Measurements from ENCODE around the gene GYS1. TPM values are rescaled to one million over a fixed set of nuclear protein-coding genes. Genes with fewer than 3 reads are reported as not detected.
"Not testable (repeated sequence)": the region's sequence is repeated elsewhere in the genome, so short reads cannot be mapped to it uniquely, and the experiment has no call there.

GYS1 gene
- total RNA-seq, 4 donors from 2014 or later, result 31.8 to 107 (median 40.9) TPM

DNA sequence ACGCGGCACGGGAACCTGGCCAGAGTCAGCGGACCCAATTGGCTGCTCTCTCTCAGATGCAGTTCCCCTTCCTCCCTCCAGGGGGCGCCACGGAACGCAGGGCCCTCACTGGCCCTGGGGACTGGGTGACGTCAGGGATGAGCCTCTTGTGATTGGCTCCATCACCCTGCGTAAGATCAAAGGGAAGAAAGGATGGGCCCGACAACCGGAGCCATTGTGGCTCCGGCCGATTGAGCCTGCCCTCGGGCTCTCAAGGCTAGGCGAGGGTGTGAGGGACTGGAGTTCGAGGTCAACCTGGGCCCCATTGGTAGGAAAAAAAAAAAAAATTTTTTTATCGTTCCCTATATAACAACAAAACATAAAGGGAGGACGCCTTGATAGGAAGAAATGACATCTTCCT is 43.7 kb upstream of the GYS1 start, which contains the start of gene CGB1:
CGB1 (minus strand) TSS at position 81 of the 400 bp plus-strand sequence. CDS start 184 bp downstream, outside the sequence.
- intact Hi-C loops (cut with DNase I; ENCODE audit: low total_unique reads), result not testable (repeated sequence)
- 59% methylated on average over 18 of the region's 18 CpGs; no CpG with 5 or more reads in 1 of the 2 donors for WGBS, 2 donors (ENCODE audit: low coverage in 1 of 2)

GRCh38 chr19:49031642-49032301 is 38.7 kb upstream of the GYS1 start, which contains the start of gene CGB2:
Gene CGB2, plus strand, starts transcription at chr19:49031890. Its CDS starts 206 bp downstream, at chr19:49032096.
- H3K27me3 ChIP-seq; H3K9me3 ChIP-seq; DNase-seq; H3K36me3 ChIP-seq; H3K4me1 ChIP-seq; in situ Hi-C loops (cut with MboI; ENCODE audit: low pct_ligation_motif_present in 1 of 4, low pct_unique_long_range_greater_than_20kb in 1 of 4, low sequenced_read_pairs in 3 of 4); intact Hi-C loops (cut with DNase I; ENCODE audit: low total_unique reads); H3K4me3 ChIP-seq; H3K27ac ChIP-seq: not testable (repeated sequence)
- 45 to 93% methylated on average over 2 to 26 of the region's 28 CpGs for WGBS, 2 donors (ENCODE audit: low coverage in 1 of 2)
- TF ChIP-seq CTCF (IDR thresholded peaks at IDR 0.05), result peak in 1 of 5 experiments; percentile 26

More for the DNA sequence above, 43.7 kb upstream of the GYS1 start, which contains the start of gene CGB1:
- H3K4me3 ChIP-seq; H3K27me3 ChIP-seq; in situ Hi-C loops (cut with MboI; ENCODE audit: low pct_ligation_motif_present in 1 of 4, low pct_unique_long_range_greater_than_20kb in 1 of 4, low sequenced_read_pairs in 3 of 4); DNase-seq; H3K9me3 ChIP-seq; H3K27ac ChIP-seq; H3K36me3 ChIP-seq; H3K4me1 ChIP-seq: not testable (repeated sequence)
- peak in 2 of 5 experiments; percentile 18 to 21 for TF ChIP-seq CTCF (IDR thresholded peaks at IDR 0.05)

- DNase-seq; intact Hi-C loops (cut with DNase I; ENCODE audit: low total_unique reads); in situ Hi-C loops (cut with MboI; ENCODE audit: low pct_ligation_motif_present in 1 of 4, low pct_unique_long_range_greater_than_20kb in 1 of 4, low sequenced_read_pairs in 3 of 4); H3K9me3 ChIP-seq; H3K27ac ChIP-seq; H3K36me3 ChIP-seq; H3K4me1 ChIP-seq; H3K27me3 ChIP-seq; H3K4me3 ChIP-seq: not testable (repeated sequence)
- 86 to 91% methylated on average over 1 to 4 of the region's 8 CpGs for WGBS, 2 donors (ENCODE audit: low coverage in 1 of 2)
Measured at GRCh38 chr19:49030323-49030722, 37.2 kb upstream of the GYS1 start.

- WGBS, 2 donors (ENCODE audit: low coverage in 1 of 2), result 91% methylated on average over 14 of the region's 14 CpGs; no CpG with 5 or more reads in 1 of the 2 donors
Measured at GRCh38 chr19:49029749-49030148, 36.6 kb upstream of the GYS1 start.

DNA sequence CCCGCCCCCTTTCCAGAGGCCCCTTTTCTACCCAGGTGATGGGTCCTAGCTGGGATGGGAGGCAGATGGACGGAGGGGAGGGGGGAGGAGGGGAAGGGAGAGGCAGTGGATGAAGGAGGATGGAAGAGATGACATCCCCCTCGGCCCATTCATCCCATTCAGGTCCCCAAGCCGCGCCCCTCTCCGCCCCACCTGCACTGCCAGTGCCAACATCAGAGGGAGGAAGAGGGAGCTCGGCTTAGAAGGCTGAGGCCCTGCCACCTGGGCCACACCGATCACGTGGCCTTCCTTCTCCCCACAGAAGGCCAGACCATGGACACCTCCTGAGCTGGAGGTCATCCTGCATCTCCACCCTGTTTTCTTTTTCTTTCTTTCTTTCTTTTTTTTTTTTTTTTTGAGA is 35.6 kb upstream of the GYS1 start:
- in situ Hi-C loops (cut with MboI; ENCODE audit: low pct_ligation_motif_present in 1 of 4, low pct_unique_long_range_greater_than_20kb in 1 of 4, low sequenced_read_pairs in 3 of 4), result not testable (repeated sequence)

More at GRCh38 chr19:49029749-49030148, 36.6 kb upstream of the GYS1 start:
- H3K4me1 ChIP-seq; H3K4me3 ChIP-seq; intact Hi-C loops (cut with DNase I; ENCODE audit: low total_unique reads); H3K9me3 ChIP-seq; H3K27me3 ChIP-seq; H3K36me3 ChIP-seq; in situ Hi-C loops (cut with MboI; ENCODE audit: low pct_ligation_motif_present in 1 of 4, low pct_unique_long_range_greater_than_20kb in 1 of 4, low sequenced_read_pairs in 3 of 4); DNase-seq; H3K27ac ChIP-seq: not testable (repeated sequence)

DNA sequence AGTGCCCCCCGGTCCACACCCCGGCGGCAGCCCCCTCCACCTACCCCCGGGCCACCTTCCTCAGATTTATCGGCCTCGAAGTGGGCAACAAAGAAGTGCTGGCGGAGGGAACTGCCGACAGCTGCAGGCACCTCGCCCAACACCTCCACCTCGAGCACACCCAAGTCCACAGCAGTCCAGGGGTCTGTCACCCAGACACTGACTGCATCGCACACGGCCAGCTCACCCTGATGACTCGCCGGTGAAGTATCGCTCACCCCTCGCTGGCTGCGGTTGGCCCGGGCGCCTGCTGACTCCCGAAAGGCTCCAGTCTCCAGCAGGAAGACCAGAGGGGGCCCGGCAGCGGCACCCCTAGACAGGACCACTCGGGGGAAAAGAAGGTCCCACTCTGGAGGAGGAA is 32.5 kb upstream of the GYS1 start:
- H3K4me3 ChIP-seq; H3K4me1 ChIP-seq; in situ Hi-C loops (cut with MboI; ENCODE audit: low pct_ligation_motif_present in 1 of 4, low pct_unique_long_range_greater_than_20kb in 1 of 4, low sequenced_read_pairs in 3 of 4); H3K36me3 ChIP-seq; H3K9me3 ChIP-seq; DNase-seq; H3K27ac ChIP-seq; intact Hi-C loops (cut with DNase I; ENCODE audit: low total_unique reads): not testable (repeated sequence)
- peaks cover 12% of the 10 kb centered on the region for H3K27me3 ChIP-seq
- WGBS, 2 donors (ENCODE audit: low coverage in 1 of 2), result 60 to 85% methylated on average over 1 to 16 of the region's 23 CpGs

More for the DNA sequence above, 35.6 kb upstream of the GYS1 start:
- H3K27ac ChIP-seq; H3K4me3 ChIP-seq; H3K36me3 ChIP-seq; DNase-seq; H3K27me3 ChIP-seq; H3K9me3 ChIP-seq; intact Hi-C loops (cut with DNase I; ENCODE audit: low total_unique reads); H3K4me1 ChIP-seq: not testable (repeated sequence)
- 68% methylated on average over 9 of the region's 9 CpGs; no CpG with 5 or more reads in 1 of the 2 donors for WGBS, 2 donors (ENCODE audit: low coverage in 1 of 2)

DNA sequence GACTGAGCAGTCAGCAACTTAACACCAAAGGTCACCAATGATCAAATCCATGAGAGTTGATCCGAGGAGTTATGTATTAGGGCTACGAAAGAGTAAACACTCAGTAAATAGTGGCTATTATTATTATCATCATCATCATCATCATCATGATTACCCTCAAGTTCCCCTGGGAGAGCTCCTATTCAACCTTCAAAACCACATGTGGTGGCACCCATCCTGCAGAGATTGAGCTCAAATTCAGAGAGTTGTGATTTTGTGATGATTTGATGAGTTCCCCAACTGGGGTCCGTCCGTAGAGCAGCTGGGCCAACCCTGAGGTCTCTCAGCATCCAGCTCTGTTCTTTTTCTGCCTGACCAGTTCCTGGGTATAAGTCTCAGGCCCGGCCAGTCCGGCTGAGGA is 32.0 kb upstream of the GYS1 start:
- in situ Hi-C loops (cut with MboI; ENCODE audit: low pct_ligation_motif_present in 1 of 4, low pct_unique_long_range_greater_than_20kb in 1 of 4, low sequenced_read_pairs in 3 of 4); H3K27ac ChIP-seq; H3K9me3 ChIP-seq; DNase-seq; intact Hi-C loops (cut with DNase I; ENCODE audit: low total_unique reads); H3K36me3 ChIP-seq; H3K4me3 ChIP-seq; H3K4me1 ChIP-seq: not testable (repeated sequence)
- 82 to 100% methylated on average over 2 to 4 of the region's 6 CpGs for whole genome bisulfite sequencing, 2 donors (ENCODE audit: low coverage in 1 of 2)
- H3K27me3 ChIP-seq, result peaks cover 17% of the 10 kb centered on the region

DNA sequence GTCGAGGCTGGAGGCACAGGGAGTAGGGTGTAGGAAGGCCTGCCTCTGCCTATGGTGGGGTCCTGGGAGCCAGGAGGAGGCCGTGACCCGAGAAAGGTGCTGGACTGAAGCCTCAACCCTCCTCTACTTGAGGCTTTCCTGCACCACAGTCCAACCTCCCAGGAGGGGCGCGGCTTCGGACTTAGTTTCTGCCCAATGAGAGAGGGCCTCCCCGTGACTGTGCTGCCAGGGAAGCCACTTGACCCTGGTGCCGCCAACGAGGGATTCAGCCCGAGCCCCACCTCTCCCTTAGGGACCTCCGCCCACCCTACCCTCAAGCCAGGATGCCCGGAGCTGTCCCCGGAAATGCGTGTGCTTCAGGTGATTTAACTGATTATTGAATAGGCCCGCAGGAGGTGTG is 31.1 kb upstream of the GYS1 start, which contains the start of gene CGB3:
CGB3 (minus strand) TSS at position 101 of the 400 bp plus-strand sequence. CDS start 362 bp downstream, outside the sequence.
- intact Hi-C loops (cut with DNase I; ENCODE audit: low total_unique reads); H3K4me3 ChIP-seq; H3K4me1 ChIP-seq; DNase-seq; in situ Hi-C loops (cut with MboI; ENCODE audit: low pct_ligation_motif_present in 1 of 4, low pct_unique_long_range_greater_than_20kb in 1 of 4, low sequenced_read_pairs in 3 of 4); H3K27ac ChIP-seq; H3K9me3 ChIP-seq; H3K36me3 ChIP-seq: not testable (repeated sequence)
- H3K27me3 ChIP-seq, result peaks cover 25% of the 10 kb centered on the region
- 60% methylated on average over 9 of the region's 15 CpGs; no CpG with 5 or more reads in 1 of the 2 donors for WGBS, 2 donors (ENCODE audit: low coverage in 1 of 2)
